GM19025 (cell line): Measurements from ENCODE around the gene CDCA7.
"Not testable (repeated sequence)": the region's sequence is repeated elsewhere in the genome, so short reads cannot be mapped to it uniquely, and the experiment has no call there.

ENCODE experiments used
- ATAC-seq: cut with Tn5 transposase; IDR thresholded peaks from one replicate; pipeline ENCODE4 v1.9.1; 2021; ENCODE audit warnings: mild to moderate bottlenecking, low read depth, moderate library complexity; ENCODE audit not compliant: unreplicated experiment

CDCA7 gene

GRCh38 chr2:173357346-173357745 lies 2.7 kb downstream of the CDCA7 start:
- no peak for ATAC-seq

- no peak for ATAC-seq
Measured at GRCh38 chr2:173358616-173359015, 3.9 kb downstream of the CDCA7 start.

GRCh38 chr2:173359231-173359630 lies 4.6 kb downstream of the CDCA7 start:
- ATAC-seq: no peak

DNA sequence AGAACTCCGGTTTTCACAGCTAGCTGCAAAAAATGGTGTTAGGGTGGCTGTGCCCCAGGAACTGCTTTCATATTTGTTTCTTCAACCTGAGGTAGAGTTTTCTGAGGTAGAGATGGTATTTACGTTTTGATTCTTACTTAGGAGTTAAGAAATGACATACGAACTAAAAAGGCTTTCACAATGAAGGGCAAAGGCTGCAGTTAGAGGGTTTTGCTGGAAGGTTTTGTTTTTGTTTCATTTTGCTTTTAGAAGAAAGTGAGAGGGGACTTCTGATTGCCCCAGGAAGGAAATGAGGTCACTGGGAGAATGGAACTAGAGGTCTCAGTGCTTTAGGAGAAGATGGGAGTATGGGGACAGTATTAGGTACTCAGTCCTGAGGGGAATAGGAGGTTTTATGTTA lies 15.5 kb downstream of the CDCA7 start:
- no peak for ATAC-seq

DNA sequence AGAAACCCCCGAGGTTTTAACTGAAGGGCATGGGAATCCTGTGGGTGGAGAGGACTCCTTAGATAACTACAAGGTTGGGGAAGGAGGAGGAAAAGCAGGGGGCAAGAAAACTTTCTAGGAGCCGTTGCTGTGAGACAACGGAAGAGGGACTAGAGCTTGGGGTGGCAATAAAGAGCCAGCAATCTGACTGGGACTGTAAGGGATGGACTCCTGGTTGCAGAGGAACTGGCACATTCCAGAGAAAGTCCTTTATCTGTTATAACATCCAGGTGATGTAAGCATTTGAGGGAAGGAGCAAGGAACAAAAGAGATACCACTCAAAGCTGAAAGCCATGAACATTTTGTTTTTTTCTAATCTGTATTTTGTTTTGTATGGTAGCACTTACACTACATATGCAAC lies 16.4 kb downstream of the CDCA7 start:
- ATAC-seq: no peak

DNA sequence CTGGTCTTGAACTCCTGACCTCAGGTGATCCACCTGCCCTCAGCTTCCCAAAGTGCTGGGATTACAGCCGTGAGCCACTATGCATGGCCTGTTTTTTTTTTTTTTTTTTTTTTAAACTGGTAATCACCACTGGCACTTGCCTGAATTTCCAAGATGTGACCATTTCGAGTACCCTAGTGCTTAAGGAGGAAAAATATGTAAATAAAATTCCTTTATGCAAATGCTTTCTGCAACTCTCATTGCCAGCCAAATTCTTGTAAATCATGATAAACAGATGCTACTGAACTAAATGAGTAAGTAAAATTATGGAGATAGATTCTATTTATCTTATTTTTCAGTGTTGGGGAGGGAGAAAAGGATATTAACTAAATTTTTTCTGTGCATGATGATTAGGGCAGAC lies 18.6 kb downstream of the CDCA7 start:
- ATAC-seq: no peak

GRCh38 chr2:173374634-173375033 lies 20.0 kb downstream of the CDCA7 start:
- no peak for ATAC-seq

GRCh38 chr2:173385534-173385933 lies 30.9 kb downstream of the CDCA7 start:
- ATAC-seq: not testable (repeated sequence)

- no peak for ATAC-seq
Measured at GRCh38 chr2:173386021-173386737, 31.5 kb downstream of the CDCA7 start.

DNA sequence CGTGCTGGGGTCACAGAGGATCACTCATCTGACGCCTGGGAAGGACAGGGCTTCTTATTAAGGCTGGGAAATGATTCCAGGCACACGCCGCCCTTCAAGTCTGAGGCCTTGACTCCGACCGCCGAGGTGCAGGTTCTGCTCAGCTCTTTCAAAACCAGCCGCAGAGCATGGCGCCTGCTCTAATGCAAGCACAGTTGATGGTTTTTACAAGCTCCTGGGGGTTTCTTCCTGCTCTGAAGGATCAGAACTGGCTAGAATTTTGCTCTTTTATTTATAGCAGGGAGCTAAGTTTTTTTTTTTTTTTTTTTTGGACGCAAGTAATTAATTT lies 32.0 kb downstream of the CDCA7 start:
- ATAC-seq: no peak

DNA sequence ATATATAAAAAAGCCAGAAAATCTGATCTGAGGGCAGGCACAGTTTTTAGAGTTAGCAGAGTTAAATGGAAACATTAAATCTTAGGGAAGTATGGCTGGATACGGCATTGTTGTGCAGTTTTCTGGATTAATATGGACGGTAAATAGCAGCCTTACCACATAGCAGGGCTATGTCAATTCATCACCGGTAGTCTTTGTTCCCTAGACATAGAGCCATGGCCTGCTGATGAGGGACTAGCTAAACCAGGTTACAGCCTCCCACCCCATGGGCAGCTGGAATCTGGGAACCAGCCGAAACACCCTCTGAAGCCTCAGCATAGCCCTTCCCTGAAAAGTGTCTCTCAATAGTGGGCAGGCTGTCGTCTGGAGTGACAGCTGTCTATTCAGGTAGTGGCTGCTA lies 32.4 kb downstream of the CDCA7 start:
- ATAC-seq: no peak

GRCh38 chr2:173387660-173388059 lies 33.0 kb downstream of the CDCA7 start:
- no peak for ATAC-seq

DNA sequence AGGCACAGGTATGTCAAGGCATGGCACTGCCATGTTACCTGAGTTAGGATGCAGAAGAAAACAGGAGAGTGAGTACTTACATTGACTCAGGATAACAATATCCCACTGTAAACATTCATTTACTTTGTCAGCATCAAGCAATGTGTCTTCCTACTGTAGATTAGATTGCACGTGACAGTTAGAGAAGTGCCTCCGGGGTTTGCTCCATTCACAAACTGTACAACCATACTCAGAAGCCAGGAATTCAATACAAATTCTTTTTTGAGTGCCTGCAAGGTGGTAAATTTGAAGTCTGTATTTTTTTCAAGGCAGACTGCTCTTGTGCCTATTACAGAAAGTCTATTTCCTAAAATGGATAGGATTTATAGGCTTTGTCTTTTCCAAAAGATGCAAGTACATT lies 34.1 kb downstream of the CDCA7 start:
- ATAC-seq: no peak

DNA sequence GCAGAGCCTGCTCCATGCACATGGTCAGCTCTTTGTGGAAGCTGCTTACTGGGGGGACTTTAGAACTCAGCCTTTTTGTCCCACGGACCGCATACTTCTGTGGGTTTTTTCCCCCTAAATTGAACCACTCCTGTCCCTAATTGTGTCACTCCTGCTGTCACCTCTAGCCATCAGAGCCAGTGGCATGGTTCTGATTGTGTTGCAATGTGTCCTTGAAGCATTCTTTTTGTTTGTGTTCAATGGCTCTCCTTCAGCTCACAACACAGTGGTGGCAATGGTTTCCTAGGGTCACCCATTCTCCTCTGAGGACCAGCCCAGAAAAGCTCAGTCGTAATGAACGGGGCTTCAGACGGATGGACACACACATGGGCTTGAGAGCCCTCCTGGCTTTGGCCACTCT lies 35.4 kb downstream of the CDCA7 start:
- ATAC-seq: no peak

DNA sequence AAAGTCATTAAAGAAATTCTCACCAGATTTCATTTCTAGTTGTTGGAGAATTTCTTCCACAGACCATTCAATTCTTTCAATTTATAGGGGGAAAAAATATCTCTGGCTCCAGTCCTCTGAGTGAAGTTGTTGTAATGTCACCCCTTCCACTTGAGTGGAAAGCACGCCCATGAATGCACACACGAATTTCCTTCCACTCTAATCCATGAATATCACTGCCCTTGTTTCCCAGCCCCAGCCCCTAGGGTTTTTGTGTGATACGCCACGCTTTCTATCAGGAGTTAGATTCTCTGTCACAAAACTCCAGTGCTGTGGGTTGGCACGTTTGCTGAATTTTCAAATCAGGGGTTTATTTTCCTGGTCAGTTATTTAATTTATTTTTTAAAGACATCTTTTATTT lies 38.1 kb downstream of the CDCA7 start:
- ATAC-seq: no peak

- no peak for ATAC-seq
Measured at GRCh38 chr2:173393186-173393585, 38.5 kb downstream of the CDCA7 start.

- ATAC-seq: no peak
Measured at GRCh38 chr2:173393636-173394035, 39.0 kb downstream of the CDCA7 start.

- no peak for ATAC-seq
Measured at GRCh38 chr2:173394091-173394974, 39.7 kb downstream of the CDCA7 start.

- ATAC-seq: no peak
Measured at GRCh38 chr2:173395567-173396351, 41.1 kb downstream of the CDCA7 start.

- ATAC-seq: no peak
Measured at GRCh38 chr2:173397539-173397938, 42.9 kb downstream of the CDCA7 start.

- no peak for ATAC-seq
Measured at GRCh38 chr2:173399229-173399628, 44.6 kb downstream of the CDCA7 start.
